Mesothelial cell of epicardium (in vitro differentiated cells): ENCODE data around the gene KLK2. TPM values are rescaled to one million over a fixed set of nuclear protein-coding genes. Genes with fewer than 3 reads are reported as not detected.

Source experiments
- DNase-seq, 2 experiments: peaks; one replicate each; pipeline ENCODE4 v3.0.0; 2021; ENCODE audit warnings: low spot score in 2 of 2; ENCODE audit not compliant: unreplicated experiment in 2 of 2
- H3K27ac Mint-ChIP-seq: 2 replicates; pipeline ENCODE4 v1.8.0; 2021; ENCODE audit warnings: mixed read lengths
- H3K27me3 Mint-ChIP-seq: 2 replicates; pipeline ENCODE4 v1.8.0; 2021; ENCODE audit warnings: low read depth, mixed read lengths
- H3K36me3 Mint-ChIP-seq: 2 replicates; pipeline ENCODE4 v1.8.0; 2021; ENCODE audit warnings: mixed read lengths
- H3K4me1 Mint-ChIP-seq: 2 replicates; pipeline ENCODE4 v1.8.0; 2021; ENCODE audit warnings: mixed read lengths
- H3K4me3 Mint-ChIP-seq: 2 replicates; pipeline ENCODE4 v1.8.0; 2021; ENCODE audit warnings: mild to moderate bottlenecking, moderate library complexity, mixed read lengths
- H3K9me3 Mint-ChIP-seq: 2 replicates; pipeline ENCODE4 v1.8.0; 2021; ENCODE audit warnings: mixed read lengths
- total RNA-seq: library from RNA; stranded (reverse); gene quantifications from 3 replicates; pipeline ENCODE4 v1.2.1, GENCODE V29; 2021
- TF ChIP-seq, protein P1 (sequence below): fragments of 200-600 bp; sonication (generic); IDR thresholded peaks from one replicate; pipeline ENCODE4 v1.5.0; 2021; ENCODE audit warnings: antibody characterized with exemption; ENCODE audit not compliant: unreplicated experiment

Gene KLK2
- total RNA-seq, result not detected in 3 replicates

DNA sequence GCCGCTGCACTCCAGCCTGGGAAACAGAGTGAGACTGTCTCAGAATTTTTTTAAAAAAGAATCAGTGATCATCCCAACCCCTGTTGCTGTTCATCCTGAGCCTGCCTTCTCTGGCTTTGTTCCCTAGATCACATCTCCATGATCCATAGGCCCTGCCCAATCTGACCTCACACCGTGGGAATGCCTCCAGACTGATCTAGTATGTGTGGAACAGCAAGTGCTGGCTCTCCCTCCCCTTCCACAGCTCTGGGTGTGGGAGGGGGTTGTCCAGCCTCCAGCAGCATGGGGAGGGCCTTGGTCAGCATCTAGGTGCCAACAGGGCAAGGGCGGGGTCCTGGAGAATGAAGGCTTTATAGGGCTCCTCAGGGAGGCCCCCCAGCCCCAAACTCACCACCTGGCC lies at the start of gene KLK2:
Gene KLK2 (plus strand): TSS at position 384 of the 400 bp plus-strand sequence. CDS start 35 bp downstream, outside the sequence.
- Mint-ChIP-seq H3K4me3 (no peak within 1 kb of the TSS), H3K27ac (no peak within 1 kb of the TSS), H3K4me1 (no peaks in the 10 kb centered on the region), H3K27me3 (peaks cover 54% of the 10 kb centered on the region), H3K36me3 (no peaks in the 10 kb centered on the region), H3K9me3 (no peaks in the 10 kb centered on the region)
- DNase-seq, result no peak
- TF ChIP-seq, protein P1, sequence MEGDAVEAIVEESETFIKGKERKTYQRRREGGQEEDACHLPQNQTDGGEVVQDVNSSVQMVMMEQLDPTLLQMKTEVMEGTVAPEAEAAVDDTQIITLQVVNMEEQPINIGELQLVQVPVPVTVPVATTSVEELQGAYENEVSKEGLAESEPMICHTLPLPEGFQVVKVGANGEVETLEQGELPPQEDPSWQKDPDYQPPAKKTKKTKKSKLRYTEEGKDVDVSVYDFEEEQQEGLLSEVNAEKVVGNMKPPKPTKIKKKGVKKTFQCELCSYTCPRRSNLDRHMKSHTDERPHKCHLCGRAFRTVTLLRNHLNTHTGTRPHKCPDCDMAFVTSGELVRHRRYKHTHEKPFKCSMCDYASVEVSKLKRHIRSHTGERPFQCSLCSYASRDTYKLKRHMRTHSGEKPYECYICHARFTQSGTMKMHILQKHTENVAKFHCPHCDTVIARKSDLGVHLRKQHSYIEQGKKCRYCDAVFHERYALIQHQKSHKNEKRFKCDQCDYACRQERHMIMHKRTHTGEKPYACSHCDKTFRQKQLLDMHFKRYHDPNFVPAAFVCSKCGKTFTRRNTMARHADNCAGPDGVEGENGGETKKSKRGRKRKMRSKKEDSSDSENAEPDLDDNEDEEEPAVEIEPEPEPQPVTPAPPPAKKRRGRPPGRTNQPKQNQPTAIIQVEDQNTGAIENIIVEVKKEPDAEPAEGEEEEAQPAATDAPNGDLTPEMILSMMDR, result no peak

DNA sequence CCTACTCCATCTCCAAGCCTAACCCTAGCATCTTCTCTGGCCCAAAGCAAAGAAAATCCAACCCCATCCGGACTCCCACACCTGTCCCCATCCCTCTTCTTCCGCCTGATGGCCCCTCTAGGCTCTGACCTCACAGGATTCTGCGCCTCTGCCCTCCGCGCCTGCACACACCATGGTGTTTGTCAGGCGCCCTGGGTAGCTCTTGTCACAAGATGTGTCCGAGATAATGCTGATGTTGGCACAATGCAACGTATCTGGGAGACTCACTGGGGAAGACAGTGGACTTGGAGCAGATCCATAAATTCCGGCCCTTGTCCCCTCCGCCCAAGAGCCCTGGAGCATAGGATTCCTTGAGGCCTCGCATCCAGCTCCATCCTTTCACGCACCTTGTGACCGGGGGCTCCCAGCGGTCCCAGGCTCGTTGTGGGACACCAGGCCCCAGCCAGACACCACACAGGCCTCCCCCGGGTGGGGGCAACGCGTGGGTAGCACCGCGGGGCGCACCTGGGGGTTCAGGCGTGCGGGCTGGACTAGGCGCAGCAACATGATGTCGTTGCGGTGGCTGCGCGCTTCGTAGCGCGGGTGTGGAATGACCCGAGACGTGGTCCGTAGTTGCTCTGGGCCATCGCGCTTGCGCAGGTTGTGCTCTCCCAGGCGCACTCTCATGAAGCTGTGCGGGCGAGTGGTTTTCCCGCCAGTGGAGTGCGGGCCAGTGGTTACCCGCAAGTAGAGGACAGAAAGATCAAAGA lies 46.6 kb upstream of the KLK2 start:
- TF ChIP-seq, protein P1, result no peak
- no peak for DNase-seq
- Mint-ChIP-seq H3K9me3 (no peaks in the 10 kb centered on the region), H3K4me1 (no peaks in the 10 kb centered on the region), H3K27ac (no peak overlapping the region), H3K27me3 (peaks cover 70% of the 10 kb centered on the region), H3K4me3 (no peak overlapping the region), H3K36me3 (no peaks in the 10 kb centered on the region)

DNA sequence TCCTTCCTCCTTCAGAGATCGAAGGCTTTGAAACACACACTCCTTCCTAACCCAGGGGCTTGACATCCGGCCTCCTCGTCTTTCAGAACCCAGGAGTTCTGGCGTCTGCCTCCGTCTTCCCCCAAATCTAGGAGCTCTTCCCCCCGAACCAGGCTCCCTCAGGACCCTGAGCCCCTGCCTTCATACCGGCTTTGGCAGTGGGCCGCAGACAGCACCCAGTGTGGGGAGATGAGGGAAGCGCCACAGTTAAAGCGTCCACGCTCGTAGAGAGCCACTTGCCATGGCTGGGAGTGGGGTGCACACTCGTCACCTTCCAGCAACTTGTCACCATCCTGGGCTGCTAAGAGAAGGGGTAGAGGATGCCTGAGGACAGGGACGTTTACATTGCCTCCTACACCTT lies 45.8 kb upstream of the KLK2 start:
- Mint-ChIP-seq H3K27me3 (peaks cover 66% of the 10 kb centered on the region), H3K27ac (no peak overlapping the region), H3K36me3 (no peaks in the 10 kb centered on the region), H3K9me3 (no peaks in the 10 kb centered on the region), H3K4me3 (no peak overlapping the region), H3K4me1 (no peaks in the 10 kb centered on the region)
- no peak for DNase-seq
- TF ChIP-seq, protein P1, result no peak

DNA sequence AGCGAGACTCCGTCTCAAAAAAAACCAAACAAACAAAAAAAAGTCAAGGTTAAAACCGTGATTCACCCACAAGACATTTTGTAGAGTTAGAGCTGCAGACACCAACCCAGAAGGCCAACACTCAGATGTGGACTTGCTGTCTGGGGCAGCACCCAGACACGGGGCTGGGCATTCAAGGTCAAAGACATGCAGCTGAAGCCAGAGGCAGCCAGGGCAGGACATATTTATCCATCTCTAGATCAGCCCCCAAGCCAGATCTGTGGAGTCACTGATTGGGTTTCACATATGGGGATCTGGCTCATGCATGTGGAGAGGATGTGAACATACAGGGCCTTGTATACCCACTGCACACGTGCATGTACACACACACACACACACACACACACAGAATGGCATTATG lies 43.4 kb upstream of the KLK2 start:
- TF ChIP-seq, protein P1, result no peak
- Mint-ChIP-seq H3K9me3 (no peaks in the 10 kb centered on the region), H3K4me3 (no peak overlapping the region), H3K4me1 (no peaks in the 10 kb centered on the region), H3K27me3 (peaks cover 52% of the 10 kb centered on the region), H3K27ac (no peak overlapping the region), H3K36me3 (no peaks in the 10 kb centered on the region)
- DNase-seq, result no peak

DNA sequence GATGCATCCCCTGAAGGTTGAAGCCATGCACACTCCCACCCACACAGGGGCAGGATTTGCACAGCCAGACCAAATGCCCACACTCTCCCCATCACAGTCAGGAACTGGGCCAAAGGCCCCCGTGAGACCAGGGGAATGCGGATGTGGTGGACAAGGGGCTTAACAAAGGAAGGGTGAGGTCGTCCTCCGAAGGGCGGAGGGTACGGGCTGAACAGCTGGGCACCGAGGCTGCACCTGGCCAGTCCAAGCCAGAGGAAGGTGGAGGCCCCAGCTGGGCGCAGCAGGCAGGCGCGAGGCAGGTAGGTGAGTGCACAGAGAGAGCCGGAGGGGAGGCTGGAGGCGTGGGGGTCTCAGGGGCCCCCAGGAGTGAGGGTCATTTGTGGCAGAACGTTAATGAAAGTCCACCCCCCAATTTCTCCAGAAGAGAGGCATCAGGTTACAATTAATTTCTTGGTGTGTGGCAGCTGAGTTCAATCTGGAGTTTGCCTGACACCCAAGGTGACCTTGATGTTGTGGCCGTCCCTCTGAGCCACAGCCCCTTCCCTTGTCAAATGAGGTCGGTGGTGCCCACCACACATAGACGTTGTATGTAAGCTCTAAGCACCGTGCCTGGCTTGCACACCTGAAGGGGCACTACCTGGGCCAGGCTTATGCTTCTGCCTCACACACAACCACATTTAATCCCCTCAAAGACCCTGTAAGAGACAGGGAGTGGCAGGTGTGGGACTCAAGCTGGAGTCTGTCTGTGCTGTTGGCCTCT lies 42.8 kb upstream of the KLK2 start:
- no peaks in the 10 kb centered on the region for H3K36me3 Mint-ChIP-seq
- peaks cover 47% of the 10 kb centered on the region for H3K27me3 Mint-ChIP-seq
- TF ChIP-seq, protein P1, result no peak
- peaks cover 4% of the 10 kb centered on the region for H3K4me1 Mint-ChIP-seq
- no peak overlapping the region for H3K4me3 Mint-ChIP-seq
- DNase-seq, result no peak
- H3K27ac Mint-ChIP-seq, result no peak overlapping the region
- H3K9me3 Mint-ChIP-seq, result no peaks in the 10 kb centered on the region
